GM18505 (cell line): ENCODE measurements around the gene PIK3CG.
"Not testable (repeated sequence)": the region's sequence is repeated elsewhere in the genome, so short reads cannot be mapped to it uniquely, and the experiment has no call there.

ENCODE experiments used
- ATAC-seq: cut with Tn5 transposase; IDR thresholded peaks from one replicate; pipeline ENCODE4 v1.9.1; 2021; ENCODE audit not compliant: unreplicated experiment
- POLR2A ChIP-seq: IDR thresholded peaks from 4 replicates; pipeline ENCODE4 v1.6.1; 2011; ENCODE audit warnings: borderline replicate concordance; ENCODE audit not compliant: insufficient read depth, insufficient read length; ENCODE audit errors: extremely low read depth

The PIK3CG gene

GRCh38 chr7:106848049-106848448 lies 17.0 kb upstream of the PIK3CG start:
- no peak for ATAC-seq
- TF ChIP-seq POLR2A: no peak

GRCh38 chr7:106848851-106849442 lies 16.1 kb upstream of the PIK3CG start:
- no peak for TF ChIP-seq POLR2A
- no peak for ATAC-seq

- not testable (repeated sequence) for ATAC-seq
Measured at GRCh38 chr7:106851632-106852031, 13.4 kb upstream of the PIK3CG start.

- no peak for TF ChIP-seq POLR2A
Measured at GRCh38 chr7:106853250-106853908, 11.7 kb upstream of the PIK3CG start.

GRCh38 chr7:106855540-106856132 lies 9.4 kb upstream of the PIK3CG start:
- ATAC-seq: no peak
- no peak for TF ChIP-seq POLR2A

More at GRCh38 chr7:106853250-106853908, 11.7 kb upstream of the PIK3CG start:
- ATAC-seq: no peak

- no peak for ATAC-seq
- TF ChIP-seq POLR2A: no peak
Measured at GRCh38 chr7:106858618-106859532, 6.2 kb upstream of the PIK3CG start.

GRCh38 chr7:106862317-106863089 lies 2.6 kb upstream of the PIK3CG start:
- no peak for TF ChIP-seq POLR2A
- no peak for ATAC-seq

- no peak for ATAC-seq
- TF ChIP-seq POLR2A: no peak
Measured at GRCh38 chr7:106863274-106863997, 1.6 kb upstream of the PIK3CG start.

GRCh38 chr7:106864298-106865081 lies 592 bp upstream of the PIK3CG start:
- no peak for TF ChIP-seq POLR2A
- peak; percentile 33 for ATAC-seq

- ATAC-seq: no peak
Measured at GRCh38 chr7:106866298-106867281, 1.5 kb downstream of the PIK3CG start.

More at GRCh38 chr7:106866298-106867281, 1.5 kb downstream of the PIK3CG start:
- TF ChIP-seq POLR2A: no peak
